Keratinocyte (primary cell): ENCODE measurements around the gene PRR23E. TPM values are rescaled to one million over a fixed set of nuclear protein-coding genes. Genes with fewer than 3 reads are reported as not detected.

Experiments
- DNase-seq: peaks from one replicate; pipeline ENCODE4 v3.0.0-alpha.2; 2011; ENCODE audit warnings: low read depth, missing footprints, low spot score
- FAIRE-seq: peaks from 2 replicates; lab custom pipeline; 2011; peaks lifted over from hg19 to GRCh38; lab: Jason Lieb, UNC
- H2AFZ ChIP-seq: 2 replicates; pipeline ENCODE4 v1.6.0; 2012; ENCODE audit warnings: low read length, control low read depth, inconsistent platforms; ENCODE audit not compliant: control insufficient read depth
- H3K27ac ChIP-seq: 2 replicates; pipeline ENCODE4 v1.5.1; 2011; ENCODE audit warnings: low read length; ENCODE audit not compliant: control insufficient read depth, insufficient read depth
- H3K27me3 ChIP-seq: 3 replicates; pipeline ENCODE4 v1.6.0; 2011; ENCODE audit warnings: low read length; ENCODE audit not compliant: control insufficient read depth, insufficient read depth; ENCODE audit errors: extremely low read depth
- H3K36me3 ChIP-seq, 2 experiments: 2 replicates in 1 of 2; 3 replicates in 1 of 2; pipeline ENCODE4 v1.5.1; 2011; ENCODE audit warnings: low read length in 2 of 2, mild to moderate bottlenecking in 1 of 2; ENCODE audit not compliant: control insufficient read depth in 2 of 2, insufficient read depth in 2 of 2; ENCODE audit errors: extremely low read depth in 1 of 2
- H3K4me1 ChIP-seq: 3 replicates; pipeline ENCODE4 v1.5.1; 2011; ENCODE audit warnings: low read length; ENCODE audit not compliant: control insufficient read depth, insufficient read depth; ENCODE audit errors: extremely low read depth
- H3K4me2 ChIP-seq: 3 replicates; pipeline ENCODE4 v1.6.0; 2011; ENCODE audit warnings: low read depth, low read length; ENCODE audit not compliant: control insufficient read depth, insufficient read depth; ENCODE audit errors: extremely low read depth
- H3K4me3 ChIP-seq, 3 experiments: fragments of 200-600 bp in 1 of 3; sonication (generic) in 1 of 3; 2 replicates in 2 of 3; 3 replicates in 1 of 3; pipeline ENCODE4 v1.5.1; 2011 to 2016; ENCODE audit warnings: low read length in 3 of 3, mild to moderate bottlenecking in 3 of 3, control low read depth in 2 of 3, inconsistent platforms in 1 of 3, low read depth in 1 of 3, mixed read lengths in 1 of 3, mixed run types in 1 of 3, moderate library complexity in 1 of 3; ENCODE audit not compliant: control insufficient read depth in 2 of 3, insufficient read depth in 2 of 3; ENCODE audit errors: extremely low read depth in 1 of 3
- H3K79me2 ChIP-seq: 2 replicates; pipeline ENCODE4 v1.6.0; 2012; ENCODE audit warnings: low read length; ENCODE audit not compliant: control insufficient read depth, insufficient read depth
- H3K9ac ChIP-seq: 3 replicates; pipeline ENCODE4 v1.6.0; 2011; ENCODE audit warnings: low read length; ENCODE audit not compliant: control insufficient read depth, insufficient read depth; ENCODE audit errors: extremely low read depth
- H3K9me1 ChIP-seq: 3 replicates; pipeline ENCODE4 v1.6.0; 2011; ENCODE audit warnings: low read length; ENCODE audit not compliant: control insufficient read depth, insufficient read depth; ENCODE audit errors: extremely low read depth
- H3K9me3 ChIP-seq: 2 replicates; pipeline ENCODE4 v1.5.1; 2012; ENCODE audit warnings: low read depth, low read length; ENCODE audit not compliant: control insufficient read depth
- H4K20me1 ChIP-seq: 3 replicates; pipeline ENCODE4 v1.6.0; 2011; ENCODE audit warnings: low read length; ENCODE audit not compliant: control insufficient read depth, insufficient read depth; ENCODE audit errors: extremely low read depth
- CTCF ChIP-seq, 3 experiments: IDR thresholded peaks in 1 of 3; conservative IDR thresholded peaks in 1 of 3; optimal IDR thresholded peaks in 1 of 3; 2 replicates in 2 of 3; 3 replicates in 1 of 3; pipeline versions ENCODE3 to v1.5.1; 2011; ENCODE audit warnings: low read length in 3 of 3, mild to moderate bottlenecking in 3 of 3, moderate library complexity in 2 of 3, control low read depth in 1 of 3, inconsistent platforms in 1 of 3; ENCODE audit not compliant: insufficient read depth in 2 of 3; ENCODE audit errors: extremely low read depth in 1 of 3
- EZH2 ChIP-seq: IDR thresholded peaks from one replicate; pipeline ENCODE4 v1.6.1; 2012; ENCODE audit warnings: inconsistent platforms, mild to moderate bottlenecking, low read length, moderate library complexity
- dilution Hi-C: fragments of 300-500 bp; cut with MboI; formaldehyde crosslinking; loops from one replicate; pipeline ENCODE4 v1.7.0; 2020; ENCODE audit warnings: low sequenced_read_pairs; ENCODE audit not compliant: extremely low pct_ligation_motif_present
- polyA plus RNA-seq, 5 experiments: library from polyadenylated mRNA; depleted of rRNA in 3 of 5; stranded (reverse) in 3 of 5; stranded (forward) in 1 of 5; unstranded in 1 of 5; fragments of >200 nt; gene quantifications; 1 replicate in 1 of 5; 2 replicates in 3 of 5; 3 replicates in 1 of 5; pipeline versions ENCODE4 v1.2.1 to v1.2.3, GENCODE V29; 2011 to 2012; ENCODE audit warnings: missing spikeins in 2 of 5, low read depth in 1 of 5, low replicate concordance in 1 of 5

Gene PRR23E
- polyA plus RNA-seq, 1 donor (not counting 4 experiments of a cell fraction or from before 2014, with no cell fraction given), result not detected

GRCh38 chr3:127221446-127222035 is 28.6 kb downstream of the PRR23E start:
- Histone ChIP-seq H4K20me1 (no peaks in the 10 kb centered on the region), H2AFZ (no peak overlapping the region), H3K9ac (no peak overlapping the region), H3K79me2 (no peaks in the 10 kb centered on the region), H3K4me3 (no peak overlapping the region), H3K9me1 (no peaks in the 10 kb centered on the region), H3K36me3 (peaks cover 0 to 2% of the 10 kb centered on the region in 2 experiments), H3K4me2 (no peak overlapping the region), H3K27me3 (peaks cover 35% of the 10 kb centered on the region), H3K9me3 (no peaks in the 10 kb centered on the region), H3K4me1 (peaks cover 5% of the 10 kb centered on the region), H3K27ac (no peak overlapping the region)
- TF ChIP-seq CTCF (optimal IDR thresholded peaks at IDR 0.05 in 1 of 3, IDR thresholded peaks at IDR 0.05 in 1 of 3, conservative IDR thresholded peaks at IDR 0.05 in 1 of 3; ENCODE audit: extremely low read depth in 1 of 3, insufficient read depth in 2 of 3, low read length in 3 of 3), result no peak
- no peak for TF ChIP-seq EZH2
- dilution Hi-C loops, result no loop called here
- DNase-seq (no peak), FAIRE-seq (no peak)

- DNase-seq, result no peak
- no peaks in the 10 kb centered on the region for H4K20me1 ChIP-seq
- no peak overlapping the region for H3K4me2 ChIP-seq
- H3K9ac ChIP-seq, result no peak overlapping the region
- peaks cover 0 to 2% of the 10 kb centered on the region in 2 experiments for H3K36me3 ChIP-seq
- peaks cover 30% of the 10 kb centered on the region for H3K27me3 ChIP-seq
- H3K9me3 ChIP-seq, result no peaks in the 10 kb centered on the region
- no peak overlapping the region for H3K4me3 ChIP-seq
- no peak overlapping the region for H3K27ac ChIP-seq
- no peaks in the 10 kb centered on the region for H3K79me2 ChIP-seq
- dilution Hi-C loops, result no loop called here
- FAIRE-seq, result no peak
- TF ChIP-seq EZH2 (no peak), CTCF (optimal IDR thresholded peaks at IDR 0.05 in 1 of 3, IDR thresholded peaks at IDR 0.05 in 1 of 3, conservative IDR thresholded peaks at IDR 0.05 in 1 of 3; ENCODE audit: extremely low read depth in 1 of 3, insufficient read depth in 2 of 3, low read length in 3 of 3) (no peak)
- no peaks in the 10 kb centered on the region for H3K9me1 ChIP-seq
- peaks cover 5% of the 10 kb centered on the region for H3K4me1 ChIP-seq
- no peak overlapping the region for H2AFZ ChIP-seq
These were observed 29.2 kb downstream of the PRR23E start for GRCh38 chr3:127222163-127222562.
